Measurements from ENCODE around the gene PROSER2. TPM values are rescaled to one million over a fixed set of nuclear protein-coding genes. Genes with fewer than 3 reads are reported as not detected.

The PROSER2 gene
- total RNA-seq, 1 donor from 2014 or later, result 0.27 TPM

DNA sequence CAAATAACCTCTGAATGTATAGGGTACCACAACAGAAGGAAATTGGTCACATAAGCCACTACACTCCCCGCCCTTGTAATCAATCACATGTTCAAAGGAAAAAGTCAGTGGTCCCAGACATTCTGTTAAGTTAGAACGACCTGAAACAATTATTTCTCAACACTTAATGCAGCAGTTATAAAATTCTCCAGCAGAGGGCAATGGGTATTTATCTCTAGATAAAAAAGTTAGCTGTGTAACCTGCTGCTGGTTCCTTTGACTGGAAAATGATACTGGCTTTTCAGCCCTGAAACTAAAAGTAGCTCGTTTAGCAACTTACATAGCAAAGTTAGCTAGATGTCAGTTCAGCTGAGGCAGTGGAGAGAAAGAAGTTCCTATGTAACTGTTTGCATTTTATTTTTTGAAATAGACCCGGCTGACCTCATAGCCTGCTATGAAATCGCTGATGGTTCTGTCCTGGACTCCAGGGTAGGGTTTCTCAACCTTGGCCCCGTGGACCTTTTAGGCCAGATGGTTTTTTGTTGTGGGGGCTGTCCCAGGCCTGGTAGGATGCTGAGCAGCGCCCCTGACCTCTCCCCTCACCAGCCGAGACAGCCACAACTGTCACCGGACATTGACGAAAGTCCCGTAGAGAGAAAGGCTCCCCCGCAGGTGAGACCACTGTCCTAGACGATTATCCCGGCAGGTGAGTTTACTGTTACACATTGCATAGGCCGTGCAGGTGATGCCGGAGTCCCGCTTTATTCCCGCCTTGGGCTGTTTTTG lies 40.2 kb upstream of the PROSER2 start:
- H3K27me3 Mint-ChIP-seq, result peaks cover 5% of the 10 kb centered on the region
- ChIA-PET CTCF (interaction anchor here (0.7 to 3.3 kb wide), 7 partner anchors 10 to 929 kb away, joined by 3 to 20 read pairs (median 4); no protein-coding TSS in a partner anchor), POLR2A (interaction anchor here (0.6 kb wide), 2 partner anchors 225 to 417 kb away, joined by 6 to 7 read pairs; no protein-coding TSS in a partner anchor)
- no peaks in the 10 kb centered on the region for H3K4me1 Mint-ChIP-seq
- no peak for TF ChIP-seq CTCF (IDR thresholded peaks at IDR 0.05)
- ATAC-seq (ENCODE audit: low read depth) (peak; percentile 40), DNase-seq (no peak)
- intact Hi-C loops (cut with micrococcal nuclease), result loop anchor here (1.0 to 10.0 kb wide), 5 partner anchors 36 to 1312 kb away; no protein-coding TSS in a partner anchor
- H3K4me3 Mint-ChIP-seq, result no peak overlapping the region
- H3K36me3 Mint-ChIP-seq (ENCODE audit: low read depth), result no peaks in the 10 kb centered on the region
- no peak overlapping the region for H3K27ac Mint-ChIP-seq
- H3K9me3 Mint-ChIP-seq, result peaks cover 3% of the 10 kb centered on the region

- Mint-ChIP-seq H3K36me3 (ENCODE audit: low read depth) (no peaks in the 10 kb centered on the region), H3K9me3 (peaks cover 3% of the 10 kb centered on the region), H3K27me3 (peaks cover 5% of the 10 kb centered on the region), H3K27ac (no peak overlapping the region), H3K4me1 (no peaks in the 10 kb centered on the region), H3K4me3 (no peak overlapping the region)
- ATAC-seq (ENCODE audit: low read depth) (no peak), DNase-seq (no peak)
- intact Hi-C loops (cut with micrococcal nuclease), result loop anchor here (1.0 to 10.0 kb wide), 5 partner anchors 35 to 1311 kb away; no protein-coding TSS in a partner anchor
- ChIA-PET CTCF (interaction anchor here (0.8 to 3.3 kb wide), 5 partner anchors 154 to 928 kb away, joined by 3 to 20 read pairs (median 4); no protein-coding TSS in a partner anchor), POLR2A (interaction anchor here (0.6 kb wide), 2 partner anchors 225 to 416 kb away, joined by 6 to 7 read pairs; no protein-coding TSS in a partner anchor)
- no peak for TF ChIP-seq CTCF (IDR thresholded peaks at IDR 0.05)
These were observed 39.6 kb upstream of the PROSER2 start for GRCh38 chr10:11783558-11783865.

GRCh38 chr10:11787374-11787773 lies 35.8 kb upstream of the PROSER2 start:
- no peak for TF ChIP-seq CTCF (IDR thresholded peaks at IDR 0.05)
- H3K36me3 Mint-ChIP-seq (ENCODE audit: low read depth), result no peaks in the 10 kb centered on the region
- H3K4me3 Mint-ChIP-seq, result no peak overlapping the region
- H3K9me3 Mint-ChIP-seq, result no peaks in the 10 kb centered on the region
- no peaks in the 10 kb centered on the region for H3K4me1 Mint-ChIP-seq
- CTCF ChIA-PET, result no interaction called here
- peaks cover 7% of the 10 kb centered on the region for H3K27me3 Mint-ChIP-seq
- intact Hi-C loops (cut with micrococcal nuclease), result loop anchor here (10.0 kb wide), 1 partner anchor 1307 kb away; no protein-coding TSS in a partner anchor
- POLR2A ChIA-PET, result interaction anchor here (0.7 kb wide), 1 partner anchor 531 kb away, joined by 3 read pairs; no protein-coding TSS in a partner anchor
- DNase-seq (no peak), ATAC-seq (ENCODE audit: low read depth) (no peak)
- H3K27ac Mint-ChIP-seq, result no peak overlapping the region

DNA sequence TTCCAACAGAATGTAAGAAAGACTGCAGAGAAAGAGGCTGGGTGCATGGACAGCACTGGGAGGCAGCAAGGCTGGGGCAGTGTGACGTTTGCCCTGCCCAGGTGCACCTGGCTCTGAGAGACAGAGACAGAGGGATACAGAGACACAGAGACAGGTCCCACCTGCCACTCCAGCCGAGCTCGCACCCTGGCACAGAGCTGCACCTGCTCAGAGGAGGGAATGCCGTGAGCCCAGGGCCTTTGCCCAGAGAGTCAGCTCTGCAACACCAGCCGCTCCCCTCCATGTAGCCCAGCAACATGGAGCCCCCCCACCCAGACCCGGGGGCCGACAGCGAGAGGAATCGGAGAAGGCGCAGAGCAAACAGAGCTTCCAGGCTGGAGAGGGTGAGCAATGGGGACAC lies 35.3 kb upstream of the PROSER2 start:
- Mint-ChIP-seq H3K27ac (no peak overlapping the region), H3K4me3 (no peak overlapping the region), H3K27me3 (peaks cover 7% of the 10 kb centered on the region), H3K9me3 (no peaks in the 10 kb centered on the region), H3K36me3 (ENCODE audit: low read depth) (no peaks in the 10 kb centered on the region), H3K4me1 (no peaks in the 10 kb centered on the region)
- TF ChIP-seq CTCF (IDR thresholded peaks at IDR 0.05), result no peak
- DNase-seq (no peak), ATAC-seq (ENCODE audit: low read depth) (no peak)
- ChIA-PET POLR2A (interaction anchor here (0.7 kb wide), 1 partner anchor 531 kb away, joined by 3 read pairs; no protein-coding TSS in a partner anchor), CTCF (no interaction called here)
- intact Hi-C loops (cut with micrococcal nuclease), result loop anchor here (10.0 kb wide), 1 partner anchor 1307 kb away; no protein-coding TSS in a partner anchor

GRCh38 chr10:11789306-11789705 lies 33.9 kb upstream of the PROSER2 start:
- intact Hi-C loops (cut with micrococcal nuclease), result loop anchor here (10.0 kb wide), 1 partner anchor 1305 kb away; no protein-coding TSS in a partner anchor
- CTCF ChIA-PET, result no interaction called here
- ATAC-seq (ENCODE audit: low read depth) (no peak), DNase-seq (no peak)
- TF ChIP-seq CTCF (IDR thresholded peaks at IDR 0.05), result no peak
- no peaks in the 10 kb centered on the region for H3K36me3 Mint-ChIP-seq (ENCODE audit: low read depth)
- H3K4me1 Mint-ChIP-seq, result no peaks in the 10 kb centered on the region
- H3K27me3 Mint-ChIP-seq, result peaks cover 4% of the 10 kb centered on the region
- POLR2A ChIA-PET, result no interaction called here
- no peak overlapping the region for H3K4me3 Mint-ChIP-seq
- no peaks in the 10 kb centered on the region for H3K9me3 Mint-ChIP-seq
- no peak overlapping the region for H3K27ac Mint-ChIP-seq
